HG03095 (cell line): ENCODE results near the gene C1R.
"Not testable (repeated sequence)": the region's sequence is repeated elsewhere in the genome, so short reads cannot be mapped to it uniquely, and the experiment has no call there.

Experiments used
- ATAC-seq: cut with Tn5 transposase; IDR thresholded peaks from one replicate; pipeline ENCODE4 v1.9.1; 2021; ENCODE audit warnings: moderate library complexity; ENCODE audit not compliant: unreplicated experiment

Gene C1R

GRCh38 chr12:7039403-7039802, 52.8 kb downstream of the C1R start:
- ATAC-seq = no peak

GRCh38 chr12:7038591-7038990, 53.7 kb downstream of the C1R start:
- ATAC-seq = no peak

- ATAC-seq = not testable (repeated sequence)
Measured at GRCh38 chr12:7037411-7037810, 54.8 kb downstream of the C1R start.

- ATAC-seq = no peak
Measured at GRCh38 chr12:7035463-7035862, 56.8 kb downstream of the C1R start.

GRCh38 chr12:7034464-7034863, 57.8 kb downstream of the C1R start:
- no peak for ATAC-seq

- ATAC-seq = no peak
Measured at GRCh38 chr12:7032990-7033389, 59.3 kb downstream of the C1R start.

GRCh38 chr12:7031306-7031705, 60.9 kb downstream of the C1R start:
- ATAC-seq = no peak
